Measurements from ENCODE around the gene RNU6-9. TPM values are rescaled to one million over a fixed set of nuclear protein-coding genes. Genes with fewer than 3 reads are reported as not detected.

RNU6-9 gene
- polyA plus RNA-seq, 3 donors: not detected

- DNase-seq (ENCODE audit: extremely low read depth in 1 of 11, low read depth in 9 of 11, low spot score in 4 of 11): no peak
These were observed 33.5 kb downstream of the RNU6-9 start for GRCh38 chr19:926589-927350.

DNA sequence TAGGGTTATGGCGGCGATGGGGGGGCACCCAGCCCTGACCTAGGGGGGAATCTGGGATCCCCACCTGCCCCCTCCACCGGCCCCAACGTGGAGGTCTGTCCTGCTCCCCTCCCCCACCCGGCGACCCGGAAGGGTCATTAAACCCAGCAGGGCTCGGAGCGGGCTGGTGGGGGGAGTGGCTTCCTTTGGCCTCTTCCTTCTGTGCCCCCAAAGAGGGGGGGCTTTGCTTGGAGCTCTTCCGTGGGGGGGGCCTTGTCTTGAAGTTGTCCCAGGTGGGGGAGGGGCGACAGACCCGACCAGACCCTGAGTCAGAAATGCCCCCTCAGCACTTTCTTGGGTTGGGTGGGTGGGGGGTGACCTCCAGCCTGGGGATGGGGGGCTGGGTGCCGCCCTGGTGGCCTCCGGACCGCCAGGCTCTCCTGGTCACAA, 34.1 kb downstream of the RNU6-9 start:
- DNase-seq (ENCODE audit: extremely low read depth in 1 of 11, low read depth in 9 of 11, low spot score in 4 of 11): no peak

DNA sequence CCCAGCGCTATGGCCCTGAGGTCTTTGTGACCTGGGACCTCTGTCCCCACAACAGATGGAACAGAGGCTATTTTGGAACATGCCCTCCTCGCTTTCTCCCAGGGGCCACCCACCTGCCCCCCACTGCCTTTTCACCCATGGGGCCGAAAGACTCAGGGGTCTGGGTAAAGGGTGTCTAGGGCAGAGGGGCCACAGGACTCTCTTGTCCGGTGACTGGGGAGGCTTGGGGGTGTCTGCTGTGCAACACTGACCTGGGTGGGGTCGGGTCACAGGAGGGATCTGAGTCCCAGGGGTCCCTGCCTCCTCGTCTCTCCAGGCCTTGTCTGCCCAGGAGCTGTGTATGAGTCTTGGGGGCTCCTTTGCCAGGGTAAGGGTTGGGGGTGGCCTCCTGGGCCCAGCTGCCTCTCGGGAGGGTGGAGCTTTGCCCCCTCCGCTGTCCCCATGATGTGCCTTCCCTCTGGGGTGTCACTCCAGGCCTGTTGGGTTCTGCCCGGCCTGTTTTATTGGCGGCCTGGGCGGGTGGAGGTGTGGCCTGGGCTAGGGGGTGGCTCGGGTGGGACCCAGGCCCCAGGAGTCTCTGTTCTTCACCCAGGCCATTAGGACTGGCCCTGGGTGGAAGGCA, 34.6 kb downstream of the RNU6-9 start:
- DNase-seq (ENCODE audit: extremely low read depth in 1 of 11, low read depth in 9 of 11, low spot score in 4 of 11): no peak

- DNase-seq (ENCODE audit: extremely low read depth in 1 of 11, low read depth in 9 of 11, low spot score in 4 of 11): no peak
These were observed 35.4 kb downstream of the RNU6-9 start for GRCh38 chr19:928471-929202.

DNA sequence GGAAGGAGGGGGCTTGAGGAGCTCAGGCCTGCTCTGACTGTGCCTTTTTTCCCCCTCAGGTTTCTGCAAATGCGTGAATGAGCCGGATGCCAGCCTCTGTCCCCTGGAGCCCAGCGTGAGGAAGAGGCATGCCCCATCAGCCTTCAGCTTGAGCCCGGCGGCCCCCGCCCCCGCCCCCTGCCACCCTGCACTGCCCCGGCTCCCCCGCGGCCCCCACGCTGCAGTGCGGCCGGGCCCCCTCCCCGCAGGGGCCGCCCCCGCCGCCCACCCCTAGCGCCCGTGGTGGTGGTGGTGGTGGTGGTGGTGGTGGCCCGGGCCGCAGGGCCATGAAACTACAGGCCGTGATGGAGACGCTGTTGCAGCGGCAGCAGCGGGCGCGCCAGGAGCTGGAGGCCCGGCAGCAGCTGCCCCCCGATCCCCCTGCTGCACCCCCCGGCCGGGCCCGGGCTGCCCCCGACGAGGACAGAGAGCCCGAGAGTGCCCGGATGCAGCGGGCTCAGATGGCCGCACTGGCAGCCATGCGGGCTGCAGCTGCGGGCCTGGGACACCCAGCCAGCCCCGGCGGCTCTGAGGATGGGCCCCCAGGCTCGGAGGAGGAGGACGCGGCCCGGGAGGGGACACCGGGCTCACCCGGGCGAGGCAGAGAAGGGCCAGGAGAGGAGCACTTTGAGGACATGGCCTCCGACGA, 36.1 kb downstream of the RNU6-9 start:
- DNase-seq (ENCODE audit: extremely low read depth in 1 of 11, low read depth in 9 of 11, low spot score in 4 of 11): no peak

DNA sequence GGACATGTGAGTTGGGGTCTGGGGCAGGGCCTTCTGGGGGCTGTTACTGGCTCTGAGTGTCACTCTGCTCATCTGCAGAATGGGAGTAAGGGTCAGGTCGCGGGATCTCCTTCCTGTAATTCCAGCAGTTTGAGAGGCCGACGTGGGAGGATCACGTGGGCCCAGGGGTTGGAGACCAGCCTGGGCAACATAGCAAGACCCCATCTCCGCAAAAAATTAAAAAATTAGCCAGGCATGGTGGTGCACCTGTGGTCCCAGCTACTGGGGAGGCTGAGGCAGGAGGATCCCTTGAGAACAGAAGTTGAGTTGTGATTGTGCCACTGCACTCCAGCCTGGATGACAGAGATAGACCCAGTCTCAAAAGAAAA, 36.6 kb downstream of the RNU6-9 start:
- no peak for DNase-seq (ENCODE audit: extremely low read depth in 1 of 11, low read depth in 9 of 11, low spot score in 4 of 11)

DNA sequence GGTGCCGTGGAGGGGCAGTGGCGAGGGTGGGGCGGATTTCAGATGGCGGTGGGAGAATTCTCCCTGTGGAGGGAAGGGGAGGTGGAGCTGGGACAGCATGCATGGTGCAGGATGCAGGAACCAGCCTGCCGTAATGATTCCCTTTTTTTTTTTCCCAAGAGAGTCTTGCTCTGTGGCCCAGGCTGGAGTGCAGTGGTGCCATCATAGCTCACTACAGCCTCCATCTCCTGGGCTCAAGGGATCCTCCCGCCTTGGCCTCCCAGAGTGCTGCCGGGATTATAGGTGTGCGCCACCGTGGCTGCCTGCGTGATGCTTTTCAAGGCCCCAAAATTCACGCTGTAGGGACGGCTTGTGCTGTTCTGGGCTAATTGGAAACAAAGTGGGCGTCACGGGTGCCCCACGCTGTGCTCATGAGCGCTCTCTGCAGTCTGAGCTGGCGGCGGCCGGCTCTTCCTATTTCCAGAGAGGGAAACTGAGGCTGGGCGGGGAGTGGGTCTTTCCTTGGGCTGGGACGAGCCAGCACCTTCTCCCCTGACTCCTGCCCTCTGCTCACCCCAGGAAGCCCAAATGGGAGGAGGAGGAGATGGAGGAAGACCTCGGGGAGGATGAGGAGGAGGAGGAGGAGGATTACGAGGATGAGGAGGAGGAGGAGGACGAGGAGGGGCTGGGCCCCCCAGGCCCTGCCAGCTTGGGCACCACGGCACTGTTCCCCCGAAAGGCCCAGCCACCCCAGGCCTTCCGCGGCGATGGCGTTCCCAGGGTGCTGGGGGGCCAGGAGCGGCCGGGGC, 38.8 kb downstream of the RNU6-9 start:
- no peak for DNase-seq (ENCODE audit: extremely low read depth in 1 of 11, low read depth in 9 of 11, low spot score in 4 of 11)

DNA sequence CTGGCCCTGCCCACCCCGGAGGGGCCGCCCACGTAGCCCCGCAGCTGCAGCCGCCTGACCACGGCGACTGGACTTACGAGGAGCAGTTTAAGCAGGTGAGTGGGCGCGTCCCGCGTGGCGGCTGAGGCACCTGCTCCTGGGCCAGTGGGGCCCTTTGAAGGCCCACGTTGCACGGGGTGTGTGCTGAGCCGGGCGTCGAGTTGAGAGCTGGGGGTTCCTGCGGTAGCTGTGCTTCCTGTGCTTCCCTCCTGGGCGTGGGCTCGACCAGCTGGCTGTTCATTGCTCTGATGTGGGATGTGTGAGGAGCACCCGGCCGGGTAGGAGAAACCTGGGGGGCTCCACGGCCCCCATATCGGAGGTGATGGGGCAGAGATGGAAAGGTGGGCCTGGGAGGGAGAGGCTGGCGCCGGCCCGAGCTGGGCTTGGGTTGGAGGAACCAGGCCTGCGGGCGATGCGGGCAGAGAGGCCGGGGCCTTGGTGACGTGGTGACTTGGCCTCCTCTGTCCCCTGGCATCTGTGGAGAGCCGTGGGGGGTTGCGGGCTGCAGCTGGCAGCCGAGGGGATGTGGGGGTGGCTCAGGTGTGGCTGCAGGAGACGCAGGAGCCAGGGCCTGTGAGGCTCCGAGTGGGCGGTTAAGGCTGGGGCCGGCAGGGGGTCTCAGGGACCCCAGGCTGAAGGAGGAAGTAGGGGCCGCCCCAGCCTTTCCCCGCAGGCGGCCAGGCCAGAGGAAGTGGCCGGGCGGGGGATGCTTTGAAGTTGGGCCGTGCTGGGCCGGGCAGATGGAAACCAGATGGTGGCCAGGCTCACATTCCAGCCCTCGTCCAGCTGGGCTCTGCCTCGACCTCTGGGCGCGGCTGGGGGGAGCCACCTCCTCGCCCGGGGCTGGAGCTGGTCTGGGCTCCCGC, 39.6 kb downstream of the RNU6-9 start:
- DNase-seq (ENCODE audit: extremely low read depth in 1 of 11, low read depth in 9 of 11, low spot score in 4 of 11): peak in 3 of 11 donors; percentile 81 to 87 (median 83)

DNA sequence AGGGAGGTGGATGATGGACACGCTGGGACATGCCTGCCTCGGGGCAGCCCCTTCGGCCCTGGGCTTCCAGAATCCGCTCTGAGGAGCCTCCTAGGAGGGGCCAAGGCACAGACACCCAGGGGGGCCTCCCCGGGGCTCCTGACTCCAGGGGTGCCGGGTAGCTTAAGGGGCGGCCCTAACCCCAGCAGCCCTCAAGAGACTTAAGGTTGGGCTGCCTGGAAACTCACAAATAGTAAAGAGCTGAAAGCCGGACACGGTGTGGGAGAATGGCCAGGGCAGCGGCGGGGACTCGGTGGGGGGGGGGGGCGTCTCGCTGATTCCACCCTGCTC, 40.2 kb downstream of the RNU6-9 start:
- DNase-seq (ENCODE audit: extremely low read depth in 1 of 11, low read depth in 9 of 11, low spot score in 4 of 11): no peak

GRCh38 chr19:934197-934840, 41.0 kb downstream of the RNU6-9 start:
- no peak for DNase-seq (ENCODE audit: extremely low read depth in 1 of 11, low read depth in 9 of 11, low spot score in 4 of 11)

DNA sequence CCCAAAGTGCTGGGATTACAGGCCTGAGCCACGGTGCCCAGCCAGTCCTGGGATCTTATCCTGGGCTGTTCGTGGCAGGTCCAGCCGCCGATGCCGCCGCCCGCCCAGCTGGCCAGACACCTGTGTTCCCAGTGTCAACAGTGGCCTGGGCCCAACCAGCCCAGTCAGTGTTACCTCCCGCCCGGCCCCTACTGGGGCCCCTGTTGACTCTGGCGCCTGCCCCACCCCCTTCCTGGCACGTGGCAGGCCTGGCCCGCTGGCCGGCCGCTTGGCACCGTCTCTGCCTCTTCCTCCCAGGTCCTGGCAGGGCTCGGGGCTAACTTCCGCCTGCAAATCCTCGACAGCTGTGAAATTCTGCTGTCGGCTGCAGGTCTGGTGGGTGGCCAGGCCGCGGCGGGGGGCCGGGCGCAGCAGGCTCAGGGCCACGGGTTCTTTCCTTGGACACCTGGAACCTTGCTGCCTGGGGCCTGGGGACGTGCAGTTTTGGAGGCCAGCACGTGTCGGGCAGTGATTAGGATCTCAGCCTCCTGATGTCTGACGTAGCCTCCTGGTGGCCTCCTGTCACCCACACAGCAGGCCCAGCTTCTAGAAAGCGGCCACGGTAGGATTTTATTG, 41.7 kb downstream of the RNU6-9 start:
- DNase-seq (ENCODE audit: extremely low read depth in 1 of 11, low read depth in 9 of 11, low spot score in 4 of 11): no peak

DNA sequence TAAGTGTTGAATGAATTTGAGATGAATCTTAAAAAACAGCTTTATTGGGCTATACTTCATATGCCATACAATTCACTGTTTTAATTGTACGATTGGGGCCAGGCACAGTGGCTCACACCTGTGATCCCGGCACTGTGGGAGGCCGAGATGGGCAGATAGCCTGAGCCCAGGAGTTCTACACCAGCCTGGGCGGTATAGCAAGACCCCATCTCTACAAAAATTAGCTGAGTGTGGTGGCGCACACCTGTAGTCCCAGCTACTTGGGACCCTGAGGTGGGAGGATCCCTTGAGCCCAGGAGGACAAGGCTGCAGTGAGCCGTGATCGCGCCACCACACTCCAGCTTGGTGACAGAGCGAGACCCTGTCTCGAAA, 42.9 kb downstream of the RNU6-9 start:
- no peak for DNase-seq (ENCODE audit: extremely low read depth in 1 of 11, low read depth in 9 of 11, low spot score in 4 of 11)

DNA sequence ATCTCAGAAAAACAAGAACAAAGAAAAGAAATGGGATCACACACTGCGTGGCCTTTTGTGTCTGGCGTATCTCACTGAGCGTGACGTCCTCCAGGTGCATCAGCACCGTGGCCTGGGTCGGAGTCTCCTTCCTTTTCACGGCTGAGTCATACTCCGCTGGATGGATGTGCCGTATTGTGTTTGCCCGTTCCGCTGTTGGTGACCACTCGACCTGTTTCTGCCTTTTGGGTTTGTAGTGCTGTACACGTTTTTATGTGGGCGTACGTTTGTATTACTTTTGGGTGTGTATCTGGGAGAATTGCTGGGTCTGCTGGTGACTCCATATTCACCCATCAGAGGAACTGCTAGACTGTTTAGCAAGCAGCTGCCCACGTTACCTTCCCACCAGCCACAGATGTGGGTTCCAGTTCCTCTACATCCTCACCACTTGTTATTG, 44.0 kb downstream of the RNU6-9 start:
- DNase-seq (ENCODE audit: extremely low read depth in 1 of 11, low read depth in 9 of 11, low spot score in 4 of 11): no peak

- no peak for DNase-seq (ENCODE audit: extremely low read depth in 1 of 11, low read depth in 9 of 11, low spot score in 4 of 11)
These were observed 45.1 kb downstream of the RNU6-9 start for GRCh38 chr19:938233-938923.

GRCh38 chr19:939439-939838, 46.2 kb downstream of the RNU6-9 start:
- DNase-seq (ENCODE audit: extremely low read depth in 1 of 11, low read depth in 9 of 11, low spot score in 4 of 11): no peak

DNA sequence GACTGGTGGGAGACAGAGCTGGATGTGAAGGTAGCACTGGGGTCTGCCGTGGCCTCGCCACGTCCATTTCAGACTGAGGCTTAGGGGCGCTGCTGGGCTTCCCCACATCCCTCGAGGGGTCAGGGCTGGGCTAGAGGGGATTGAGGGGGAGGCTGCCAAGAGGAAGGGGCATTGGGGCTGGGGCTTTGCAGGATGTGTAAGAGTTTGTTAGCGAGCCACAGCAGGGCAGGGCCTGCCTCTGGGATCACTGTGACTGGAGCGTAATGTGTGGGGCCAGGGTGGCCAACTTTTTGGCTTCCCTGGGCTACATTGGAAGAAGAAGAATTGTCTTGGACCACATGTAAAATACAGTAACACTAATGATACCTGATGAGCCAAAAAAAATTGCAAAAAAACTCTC, 46.6 kb downstream of the RNU6-9 start:
- DNase-seq (ENCODE audit: extremely low read depth in 1 of 11, low read depth in 9 of 11, low spot score in 4 of 11): no peak

Measured in renal cortex interstitium (tissue), 11 donors.